HG02943 (cell line): ENCODE data around the gene OPCML.

Experiments
- ATAC-seq: cut with Tn5 transposase; IDR thresholded peaks from one replicate; pipeline ENCODE4 v1.9.1; 2021; ENCODE audit warnings: mild to moderate bottlenecking, low read depth, moderate library complexity; ENCODE audit not compliant: unreplicated experiment

OPCML gene

GRCh38 chr11:133506023-133506422 lies 26.3 kb downstream of the OPCML start:
- peak; percentile 78 for ATAC-seq

- ATAC-seq: no peak
Measured at GRCh38 chr11:133504906-133505305, 27.4 kb downstream of the OPCML start.

- ATAC-seq: no peak
Measured at GRCh38 chr11:133503776-133504175, 28.5 kb downstream of the OPCML start.

- ATAC-seq: no peak
Measured at GRCh38 chr11:133503236-133503635, 29.1 kb downstream of the OPCML start.

GRCh38 chr11:133501643-133502539 lies 30.4 kb downstream of the OPCML start:
- no peak for ATAC-seq

GRCh38 chr11:133500936-133501335 lies 31.4 kb downstream of the OPCML start:
- ATAC-seq: no peak

- no peak for ATAC-seq
Measured at GRCh38 chr11:133500435-133500834, 31.9 kb downstream of the OPCML start.

- ATAC-seq: no peak
Measured at GRCh38 chr11:133498969-133499368, 33.3 kb downstream of the OPCML start.

- ATAC-seq: no peak
Measured at GRCh38 chr11:133497477-133498140, 34.7 kb downstream of the OPCML start.

GRCh38 chr11:133492895-133493294 lies 39.4 kb downstream of the OPCML start:
- no peak for ATAC-seq

GRCh38 chr11:133491680-133492383 lies 40.5 kb downstream of the OPCML start:
- no peak for ATAC-seq

- no peak for ATAC-seq
Measured at GRCh38 chr11:133480722-133481121, 51.6 kb downstream of the OPCML start.

- no peak for ATAC-seq
Measured at GRCh38 chr11:133479209-133479608, 53.1 kb downstream of the OPCML start.

- no peak for ATAC-seq
Measured at GRCh38 chr11:133477251-133477625, 55.1 kb downstream of the OPCML start.

- no peak for ATAC-seq
Measured at GRCh38 chr11:133476570-133477250, 55.6 kb downstream of the OPCML start.

- no peak for ATAC-seq
Measured at GRCh38 chr11:133474461-133474860, 57.8 kb downstream of the OPCML start.

GRCh38 chr11:133467686-133468085 lies 64.6 kb downstream of the OPCML start:
- ATAC-seq: no peak

- no peak for ATAC-seq
Measured at GRCh38 chr11:133443206-133443747, 89.0 kb downstream of the OPCML start.

GRCh38 chr11:133441964-133442660 lies 90.2 kb downstream of the OPCML start:
- no peak for ATAC-seq

GRCh38 chr11:133425992-133426391 lies 106.3 kb downstream of the OPCML start:
- no peak for ATAC-seq
